Activated naive CD8-positive, alpha-beta T cell treated with anti-CD3 and anti-CD28 coated beads, Interleukin-2, amount 50 U/mL, for 24 hours (primary cell): ENCODE results near the gene GRM1.

Experiments used
- ATAC-seq: fragments of 150-1000 bp; cut with Tn5 transposase; one replicate; pipeline ENCODE4 v1.10.0; 2021
- DNase-seq: peaks from one replicate; pipeline ENCODE4 v3.0.0; 2021
- H3K27ac Mint-ChIP-seq: one replicate; pipeline ENCODE4 v1.8.0; 2021; ENCODE audit warnings: mild to moderate bottlenecking, mixed read lengths
- H3K27me3 Mint-ChIP-seq: one replicate; pipeline ENCODE4 v1.8.0; 2021; ENCODE audit warnings: mixed read lengths
- H3K36me3 Mint-ChIP-seq: one replicate; pipeline ENCODE4 v1.8.0; 2021; ENCODE audit warnings: low read depth, mixed read lengths
- H3K4me1 Mint-ChIP-seq: one replicate; pipeline ENCODE4 v1.8.0; 2021; ENCODE audit warnings: mixed read lengths
- H3K4me3 Mint-ChIP-seq: one replicate; pipeline ENCODE4 v1.8.0; 2021; ENCODE audit warnings: mild to moderate bottlenecking, moderate library complexity, mixed read lengths
- H3K9me3 Mint-ChIP-seq: one replicate; pipeline ENCODE4 v1.8.0; 2021; ENCODE audit warnings: mixed read lengths

GRM1 gene

GRCh38 chr6:146358431-146359046, 329.7 kb downstream of the GRM1 start:
- H3K27me3 Mint-ChIP-seq, result no peaks in the 10 kb centered on the region
- no peak for DNase-seq
- H3K4me1 Mint-ChIP-seq, result peaks cover 3% of the 10 kb centered on the region
- H3K9me3 Mint-ChIP-seq, result no peaks in the 10 kb centered on the region
- H3K36me3 Mint-ChIP-seq, result no peaks in the 10 kb centered on the region
- no peak for ATAC-seq
- no peak overlapping the region for H3K4me3 Mint-ChIP-seq
- H3K27ac Mint-ChIP-seq, result no peak overlapping the region

GRCh38 chr6:146359131-146359530, 330.3 kb downstream of the GRM1 start:
- H3K36me3 Mint-ChIP-seq, result no peaks in the 10 kb centered on the region
- H3K4me3 Mint-ChIP-seq, result no peak overlapping the region
- peaks cover 3% of the 10 kb centered on the region for H3K4me1 Mint-ChIP-seq
- no peak for DNase-seq
- no peaks in the 10 kb centered on the region for H3K27me3 Mint-ChIP-seq
- H3K9me3 Mint-ChIP-seq, result no peaks in the 10 kb centered on the region
- no peak for ATAC-seq
- H3K27ac Mint-ChIP-seq, result no peak overlapping the region

GRCh38 chr6:146361128-146361924, 332.5 kb downstream of the GRM1 start:
- H3K4me3 Mint-ChIP-seq, result no peak overlapping the region
- no peak for ATAC-seq
- no peaks in the 10 kb centered on the region for H3K27me3 Mint-ChIP-seq
- H3K9me3 Mint-ChIP-seq, result peaks cover 5% of the 10 kb centered on the region
- H3K36me3 Mint-ChIP-seq, result no peaks in the 10 kb centered on the region
- H3K27ac Mint-ChIP-seq, result no peak overlapping the region
- peaks cover 10% of the 10 kb centered on the region for H3K4me1 Mint-ChIP-seq
- DNase-seq, result no peak

GRCh38 chr6:146363838-146364607, 335.2 kb downstream of the GRM1 start:
- Mint-ChIP-seq H3K36me3 (no peaks in the 10 kb centered on the region), H3K4me1 (peaks cover 8% of the 10 kb centered on the region), H3K9me3 (peaks cover 5% of the 10 kb centered on the region), H3K27me3 (no peaks in the 10 kb centered on the region), H3K4me3 (no peak overlapping the region), H3K27ac (no peak overlapping the region)
- ATAC-seq (no peak), DNase-seq (no peak)

- Mint-ChIP-seq H3K4me3 (no peak overlapping the region), H3K36me3 (no peaks in the 10 kb centered on the region), H3K27me3 (no peaks in the 10 kb centered on the region), H3K27ac (peak overlapping the region; percentile 48), H3K9me3 (peaks cover 5% of the 10 kb centered on the region), H3K4me1 (peaks cover 8% of the 10 kb centered on the region)
- DNase-seq (no peak), ATAC-seq (peak; percentile 24)
Measured at GRCh38 chr6:146364816-146365594, 336.1 kb downstream of the GRM1 start.

- no peaks in the 10 kb centered on the region for H3K27me3 Mint-ChIP-seq
- H3K9me3 Mint-ChIP-seq, result peaks cover 11% of the 10 kb centered on the region
- peaks cover 8% of the 10 kb centered on the region for H3K4me1 Mint-ChIP-seq
- DNase-seq (no peak), ATAC-seq (no peak)
- no peaks in the 10 kb centered on the region for H3K36me3 Mint-ChIP-seq
- H3K27ac Mint-ChIP-seq, result no peak overlapping the region
- H3K4me3 Mint-ChIP-seq, result no peak overlapping the region
Measured at GRCh38 chr6:146367061-146367460, 338.2 kb downstream of the GRM1 start.

- Mint-ChIP-seq H3K27me3 (no peaks in the 10 kb centered on the region), H3K9me3 (peaks cover 10% of the 10 kb centered on the region)
Measured at GRCh38 chr6:146369866-146370265, 341.0 kb downstream of the GRM1 start.

GRCh38 chr6:146381486-146381885, 352.6 kb downstream of the GRM1 start:
- no peaks in the 10 kb centered on the region for H3K36me3 Mint-ChIP-seq
- no peaks in the 10 kb centered on the region for H3K4me1 Mint-ChIP-seq
- no peak overlapping the region for H3K27ac Mint-ChIP-seq
- H3K4me3 Mint-ChIP-seq, result no peak overlapping the region
- peaks cover 5% of the 10 kb centered on the region for H3K9me3 Mint-ChIP-seq
- no peak for DNase-seq
- no peaks in the 10 kb centered on the region for H3K27me3 Mint-ChIP-seq
- ATAC-seq, result no peak

More at GRCh38 chr6:146369866-146370265, 341.0 kb downstream of the GRM1 start:
- Mint-ChIP-seq H3K4me3 (no peak overlapping the region), H3K4me1 (peaks cover 4% of the 10 kb centered on the region), H3K36me3 (no peaks in the 10 kb centered on the region), H3K27ac (no peak overlapping the region)
- DNase-seq (no peak), ATAC-seq (no peak)

GRCh38 chr6:146388736-146389364, 360.0 kb downstream of the GRM1 start:
- ATAC-seq (no peak), DNase-seq (no peak)
- Mint-ChIP-seq H3K27ac (no peak overlapping the region), H3K4me3 (no peak overlapping the region), H3K27me3 (no peaks in the 10 kb centered on the region), H3K36me3 (no peaks in the 10 kb centered on the region), H3K9me3 (no peaks in the 10 kb centered on the region), H3K4me1 (no peaks in the 10 kb centered on the region)

GRCh38 chr6:146389740-146390139, 360.9 kb downstream of the GRM1 start:
- H3K27me3 Mint-ChIP-seq, result no peaks in the 10 kb centered on the region
- DNase-seq (no peak), ATAC-seq (no peak)
- no peaks in the 10 kb centered on the region for H3K36me3 Mint-ChIP-seq
- no peaks in the 10 kb centered on the region for H3K9me3 Mint-ChIP-seq
- no peak overlapping the region for H3K4me3 Mint-ChIP-seq
- no peaks in the 10 kb centered on the region for H3K4me1 Mint-ChIP-seq
- H3K27ac Mint-ChIP-seq, result no peak overlapping the region

GRCh38 chr6:146397638-146398037, 368.8 kb downstream of the GRM1 start:
- H3K27ac Mint-ChIP-seq, result no peak overlapping the region
- DNase-seq, result no peak
- no peaks in the 10 kb centered on the region for H3K27me3 Mint-ChIP-seq
- H3K4me1 Mint-ChIP-seq, result no peaks in the 10 kb centered on the region
- no peak for ATAC-seq
- no peak overlapping the region for H3K4me3 Mint-ChIP-seq
- H3K9me3 Mint-ChIP-seq, result no peaks in the 10 kb centered on the region
- no peaks in the 10 kb centered on the region for H3K36me3 Mint-ChIP-seq

GRCh38 chr6:146402476-146402875, 373.6 kb downstream of the GRM1 start:
- no peaks in the 10 kb centered on the region for H3K27me3 Mint-ChIP-seq

GRCh38 chr6:146408583-146408982, 379.7 kb downstream of the GRM1 start:
- no peaks in the 10 kb centered on the region for H3K36me3 Mint-ChIP-seq
- no peaks in the 10 kb centered on the region for H3K27me3 Mint-ChIP-seq
- peaks cover 5% of the 10 kb centered on the region for H3K9me3 Mint-ChIP-seq
- no peak overlapping the region for H3K27ac Mint-ChIP-seq
- H3K4me3 Mint-ChIP-seq, result no peak overlapping the region
- ATAC-seq (no peak), DNase-seq (no peak)
- no peaks in the 10 kb centered on the region for H3K4me1 Mint-ChIP-seq

More at GRCh38 chr6:146402476-146402875, 373.6 kb downstream of the GRM1 start:
- ATAC-seq (no peak), DNase-seq (no peak)
- no peaks in the 10 kb centered on the region for H3K36me3 Mint-ChIP-seq
- no peak overlapping the region for H3K27ac Mint-ChIP-seq
- no peaks in the 10 kb centered on the region for H3K4me1 Mint-ChIP-seq
- peaks cover 5% of the 10 kb centered on the region for H3K9me3 Mint-ChIP-seq
- no peak overlapping the region for H3K4me3 Mint-ChIP-seq
